H7 (cell line): ENCODE data around the gene SEC24C. TPM values are rescaled to one million over a fixed set of nuclear protein-coding genes. Genes with fewer than 3 reads are reported as not detected.
"Not testable (repeated sequence)": the region's sequence is repeated elsewhere in the genome, so short reads cannot be mapped to it uniquely, and the experiment has no call there.

Experiments
- DNase-seq: peaks from one replicate; pipeline ENCODE4 v3.0.0; 2012
- H3K27me3 ChIP-seq: 2 replicates; pipeline ENCODE4 v1.6.0; 2011; ENCODE audit warnings: mild to moderate bottlenecking, low read length; ENCODE audit not compliant: control insufficient read depth, insufficient read depth
- H3K36me3 ChIP-seq: replicated peaks from 2 replicates; pipeline ENCODE4 v1.5.1; 2011; ENCODE audit warnings: low read length; ENCODE audit not compliant: control insufficient read depth, insufficient read depth
- H3K4me3 ChIP-seq: 2 replicates; pipeline ENCODE4 v1.5.1; 2011; ENCODE audit warnings: low read depth, mild to moderate bottlenecking, control low read depth, low read length, moderate library complexity; ENCODE audit not compliant: insufficient read depth
- total RNA-seq: library from RNA; depleted of rRNA; stranded (reverse); fragments of >200 nt; shearing (Covaris generic); gene quantifications from 2 replicates; pipeline ENCODE4 v1.2.3, GENCODE V29; 2014

The SEC24C gene
- total RNA-seq, 1 experiment from 2014 or later, result 84.2 TPM

DNA sequence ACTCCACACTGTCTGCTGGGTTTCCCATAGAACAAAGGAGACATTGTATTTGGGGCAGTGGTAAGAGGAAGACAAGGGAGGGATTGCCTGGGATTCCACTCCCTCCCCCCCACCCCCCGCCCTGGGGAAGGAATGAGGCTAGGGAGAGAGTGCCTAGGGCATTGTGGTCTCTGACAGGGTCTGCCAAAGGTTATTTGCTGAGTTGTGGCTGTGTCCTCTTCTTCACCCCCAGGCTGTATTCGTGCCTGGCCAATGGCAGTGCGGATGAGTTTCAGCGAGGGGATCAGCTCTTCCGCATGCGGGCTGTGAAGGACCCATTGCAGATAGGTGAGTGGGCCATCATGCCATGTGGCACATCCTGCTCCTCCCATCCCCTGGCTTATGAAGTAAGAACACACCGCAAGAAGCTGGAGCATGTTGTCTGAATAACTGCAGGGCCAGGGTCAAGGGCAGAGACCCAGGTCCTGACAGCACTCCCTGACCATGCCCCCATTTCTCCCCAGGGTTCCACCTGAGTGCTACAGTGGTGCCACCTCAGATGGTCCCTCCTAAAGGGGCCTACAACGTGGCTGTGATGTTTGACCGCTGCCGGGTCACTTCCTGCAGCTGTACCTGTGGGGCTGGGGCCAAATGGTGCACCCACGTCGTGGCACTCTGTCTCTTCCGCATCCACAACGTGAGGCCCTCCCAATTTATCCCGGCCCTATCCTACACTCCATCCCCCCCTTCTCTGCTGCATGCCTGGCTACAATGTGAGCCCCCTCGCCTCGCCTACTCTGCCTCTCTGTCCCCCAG, 44.9 kb downstream of the SEC24C start:
- H3K27me3 ChIP-seq, result no peaks in the 10 kb centered on the region
- DNase-seq, result peak; percentile 17
- peaks cover 9% of the 10 kb centered on the region for H3K36me3 ChIP-seq
- no peak overlapping the region for H3K4me3 ChIP-seq

DNA sequence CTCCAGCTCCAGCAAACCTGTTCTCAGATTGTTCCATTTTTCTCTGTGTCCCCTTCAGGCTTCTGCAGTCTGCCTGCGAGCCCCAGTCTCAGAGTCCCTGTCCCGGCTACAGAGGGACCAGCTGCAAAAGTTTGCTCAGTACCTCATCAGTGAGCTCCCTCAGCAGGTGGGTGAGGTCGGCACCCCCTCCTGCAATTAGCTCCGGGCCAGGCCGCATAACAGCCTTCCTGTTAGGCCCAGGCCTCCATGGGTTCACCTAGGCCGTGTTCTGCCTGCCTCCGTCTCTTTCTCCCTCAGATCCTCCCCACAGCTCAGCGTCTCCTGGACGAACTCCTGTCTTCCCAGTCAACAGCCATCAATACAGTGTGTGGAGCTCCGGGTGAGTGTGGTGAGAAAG, 45.5 kb downstream of the SEC24C start:
- H3K36me3 ChIP-seq, result peaks cover 10% of the 10 kb centered on the region
- DNase-seq, result no peak
- H3K27me3 ChIP-seq, result no peaks in the 10 kb centered on the region
- H3K4me3 ChIP-seq, result no peak overlapping the region

DNA sequence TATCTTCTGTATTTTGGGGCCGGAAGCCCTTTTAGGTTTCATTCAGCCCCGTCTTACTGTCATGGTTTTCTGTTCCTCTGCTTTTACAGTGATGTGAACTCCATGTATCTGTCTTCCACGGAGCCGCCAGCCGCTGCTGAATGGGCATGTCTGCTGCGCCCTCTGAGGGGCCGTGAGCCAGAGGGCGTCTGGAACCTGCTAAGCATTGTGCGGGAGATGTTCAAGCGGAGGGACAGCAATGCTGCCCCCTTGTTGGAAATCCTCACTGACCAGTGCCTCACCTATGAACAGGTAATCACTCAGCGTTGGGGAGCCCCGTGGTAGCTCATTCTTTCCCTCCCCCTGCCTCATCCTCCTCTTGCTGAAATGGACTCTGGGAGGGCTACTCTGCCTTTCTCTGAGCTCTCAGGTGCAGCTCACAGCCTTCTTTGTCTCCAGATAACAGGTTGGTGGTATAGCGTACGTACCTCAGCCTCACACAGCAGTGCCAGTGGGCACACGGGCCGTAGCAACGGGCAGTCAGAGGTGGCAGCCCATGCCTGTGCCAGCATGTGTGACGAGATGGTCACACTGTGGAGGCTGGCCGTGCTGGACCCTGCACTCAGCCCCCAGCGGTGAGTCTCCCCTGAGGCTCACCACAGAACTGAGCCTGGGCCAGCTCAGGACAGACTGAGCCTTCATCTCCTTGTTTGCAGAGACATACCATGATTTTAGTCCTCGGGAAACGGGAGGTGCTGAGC, 46.9 kb downstream of the SEC24C start:
- Histone ChIP-seq H3K4me3 (no peak overlapping the region), H3K36me3 (peaks cover 12% of the 10 kb centered on the region), H3K27me3 (no peaks in the 10 kb centered on the region)
- no peak for DNase-seq

DNA sequence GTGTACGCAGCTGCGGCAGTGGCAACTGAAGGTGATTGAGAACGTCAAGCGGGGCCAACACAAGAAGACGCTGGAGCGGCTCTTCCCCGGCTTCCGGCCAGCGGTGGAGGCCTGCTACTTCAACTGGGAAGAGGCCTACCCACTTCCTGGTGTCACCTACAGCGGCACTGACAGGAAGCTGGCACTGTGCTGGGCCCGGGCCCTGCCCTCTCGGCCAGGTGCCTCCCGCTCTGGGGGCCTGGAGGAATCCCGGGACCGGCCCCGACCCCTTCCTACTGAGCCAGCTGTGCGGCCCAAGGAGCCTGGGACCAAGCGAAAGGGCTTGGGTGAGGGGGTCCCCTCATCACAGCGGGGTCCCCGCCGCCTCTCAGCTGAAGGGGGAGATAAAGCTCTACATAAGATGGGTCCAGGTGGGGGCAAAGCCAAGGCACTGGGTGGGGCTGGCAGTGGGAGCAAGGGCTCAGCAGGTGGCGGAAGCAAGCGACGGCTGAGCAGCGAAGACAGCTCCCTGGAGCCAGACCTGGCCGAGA, 47.8 kb downstream of the SEC24C start:
- peaks cover 13% of the 10 kb centered on the region for H3K36me3 ChIP-seq
- H3K4me3 ChIP-seq, result no peak overlapping the region
- H3K27me3 ChIP-seq, result no peaks in the 10 kb centered on the region
- peak; percentile 47 for DNase-seq

DNA sequence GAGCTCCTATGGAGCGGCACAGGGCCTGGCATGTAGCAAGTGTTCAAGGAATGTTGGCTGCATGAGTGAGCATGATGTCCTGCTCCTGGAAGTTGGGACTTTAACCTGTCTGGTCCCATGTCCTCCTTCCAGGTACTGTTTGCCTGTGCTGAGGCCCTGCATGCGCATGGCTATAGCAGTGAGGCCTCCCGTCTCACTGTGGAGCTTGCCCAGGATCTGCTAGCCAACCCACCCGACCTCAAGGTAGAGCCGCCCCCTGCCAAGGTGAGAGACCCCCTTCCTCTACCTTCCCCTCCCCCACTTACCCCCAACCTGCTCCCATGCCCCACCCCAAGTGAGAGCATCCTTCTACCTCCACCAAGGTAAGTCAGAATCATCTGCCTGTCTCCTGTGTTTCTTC, 49.3 kb downstream of the SEC24C start:
- H3K4me3 ChIP-seq, result no peak overlapping the region
- H3K36me3 ChIP-seq, result peaks cover 13% of the 10 kb centered on the region
- H3K27me3 ChIP-seq, result no peaks in the 10 kb centered on the region
- DNase-seq, result no peak

DNA sequence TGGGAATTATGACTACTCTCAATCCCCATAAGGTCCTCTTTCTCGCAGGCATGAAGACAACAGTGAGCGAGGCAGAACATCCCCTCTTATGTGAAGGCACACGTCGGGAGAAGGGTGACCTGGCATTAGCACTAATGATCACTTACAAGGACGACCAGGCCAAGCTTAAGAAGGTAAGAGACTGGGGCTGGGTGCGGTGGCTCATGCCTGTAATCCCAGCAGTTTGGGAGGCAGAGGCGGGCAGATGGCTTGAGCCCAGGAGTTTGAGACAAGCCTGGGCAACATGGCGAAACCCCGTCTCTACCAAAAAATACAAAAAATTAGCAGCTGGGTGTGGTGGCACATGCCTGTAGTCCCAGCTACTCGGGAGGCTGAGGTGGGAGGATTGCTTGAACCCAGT, 51.3 kb downstream of the SEC24C start:
- H3K36me3 ChIP-seq, result peaks cover 12% of the 10 kb centered on the region
- H3K4me3 ChIP-seq, DNase-seq, H3K27me3 ChIP-seq: not testable (repeated sequence)

DNA sequence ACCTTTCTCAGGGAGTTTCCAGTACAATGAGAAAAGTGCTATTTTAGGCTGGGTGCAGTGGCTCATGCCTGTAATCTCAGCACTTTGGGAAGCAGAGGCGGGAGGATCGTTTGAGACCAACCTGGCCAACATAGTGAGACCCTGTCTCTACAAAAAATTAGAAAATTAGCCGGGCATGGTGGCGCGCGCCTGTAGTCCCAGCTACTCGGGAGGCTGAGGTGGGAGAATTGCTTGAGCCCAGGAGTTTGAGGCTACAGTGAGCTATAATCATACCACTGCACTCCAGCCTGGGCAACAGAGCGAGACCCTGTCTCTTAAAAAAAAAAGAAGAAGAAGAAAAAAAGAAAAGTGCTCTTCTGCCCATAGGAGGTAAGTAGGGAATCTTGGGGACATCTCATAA, 51.9 kb downstream of the SEC24C start:
- peaks cover 12% of the 10 kb centered on the region for H3K36me3 ChIP-seq

DNA sequence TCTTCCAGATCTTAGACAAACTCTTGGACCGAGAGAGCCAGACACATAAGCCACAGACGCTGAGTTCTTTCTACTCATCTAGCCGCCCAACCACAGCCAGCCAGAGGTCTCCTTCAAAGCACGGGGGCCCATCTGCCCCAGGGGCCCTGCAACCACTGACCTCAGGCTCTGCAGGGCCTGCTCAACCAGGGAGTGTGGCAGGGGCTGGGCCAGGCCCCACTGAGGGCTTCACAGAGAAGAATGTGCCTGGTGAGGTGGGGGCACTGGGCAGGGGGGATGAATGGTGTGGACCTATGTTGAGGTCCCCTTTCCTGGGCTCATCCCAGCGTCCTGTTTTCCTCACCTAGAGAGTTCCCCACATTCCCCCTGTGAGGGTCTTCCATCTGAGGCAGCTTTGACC, 52.6 kb downstream of the SEC24C start:
- H3K4me3 ChIP-seq, result no peak overlapping the region
- no peak for DNase-seq

More for the DNA sequence above, 51.9 kb downstream of the SEC24C start:
- DNase-seq, H3K27me3 ChIP-seq, H3K4me3 ChIP-seq: not testable (repeated sequence)

DNA sequence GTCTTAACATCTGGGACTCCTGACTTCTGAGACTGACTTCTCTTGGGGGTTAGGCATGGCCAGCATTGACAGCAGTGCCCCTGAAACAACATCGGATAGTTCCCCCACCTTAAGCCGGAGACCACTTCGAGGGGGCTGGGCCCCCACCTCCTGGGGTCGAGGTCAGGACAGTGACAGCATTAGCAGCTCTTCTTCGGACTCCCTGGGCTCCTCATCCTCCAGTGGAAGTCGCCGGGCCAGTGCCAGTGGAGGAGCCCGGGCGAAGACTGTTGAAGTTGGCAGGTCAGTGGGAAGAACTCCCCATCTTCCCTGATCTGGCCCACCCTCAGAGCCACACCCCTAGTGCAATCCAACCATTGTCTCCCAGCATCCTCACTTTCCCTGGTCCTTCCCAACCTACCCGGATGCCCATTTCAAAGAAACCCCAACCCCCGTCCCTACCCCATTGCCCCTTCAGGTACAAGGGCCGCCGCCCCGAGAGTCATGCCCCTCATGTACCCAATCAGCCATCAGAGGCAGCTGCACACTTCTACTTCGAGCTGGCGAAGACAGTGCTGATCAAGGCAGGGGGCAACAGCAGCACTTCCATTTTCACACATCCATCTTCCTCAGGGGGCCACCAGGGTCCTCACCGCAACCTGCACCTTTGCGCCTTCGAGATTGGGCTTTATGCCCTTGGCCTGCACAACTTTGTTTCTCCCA, 53.3 kb downstream of the SEC24C start:
- H3K27me3 ChIP-seq, result no peaks in the 10 kb centered on the region
- no peak overlapping the region for H3K4me3 ChIP-seq
- DNase-seq, result no peak
- peaks cover 17% of the 10 kb centered on the region for H3K36me3 ChIP-seq

More for the DNA sequence above, 52.6 kb downstream of the SEC24C start:
- Histone ChIP-seq H3K36me3 (peaks cover 14% of the 10 kb centered on the region), H3K27me3 (no peaks in the 10 kb centered on the region)

DNA sequence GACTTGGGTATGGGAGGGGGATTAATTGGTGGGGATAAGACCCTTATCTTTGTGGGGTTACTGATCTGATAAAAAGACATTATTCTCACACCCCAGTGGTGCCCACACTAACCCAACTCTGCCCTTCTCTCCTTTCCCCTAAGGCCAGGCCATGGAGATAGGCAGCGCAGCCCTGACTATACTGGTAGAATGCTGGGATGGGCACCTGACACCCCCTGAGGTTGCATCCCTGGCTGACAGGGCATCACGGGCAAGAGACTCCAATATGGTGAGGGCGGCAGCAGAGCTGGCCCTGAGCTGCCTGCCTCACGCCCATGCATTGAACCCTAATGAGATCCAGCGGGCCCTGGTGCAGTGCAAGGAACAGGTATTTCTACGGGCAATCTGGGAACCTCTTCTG, 53.9 kb downstream of the SEC24C start:
- peaks cover 23% of the 10 kb centered on the region for H3K36me3 ChIP-seq
- no peak overlapping the region for H3K4me3 ChIP-seq
- DNase-seq, result no peak
- H3K27me3 ChIP-seq, result no peaks in the 10 kb centered on the region

DNA sequence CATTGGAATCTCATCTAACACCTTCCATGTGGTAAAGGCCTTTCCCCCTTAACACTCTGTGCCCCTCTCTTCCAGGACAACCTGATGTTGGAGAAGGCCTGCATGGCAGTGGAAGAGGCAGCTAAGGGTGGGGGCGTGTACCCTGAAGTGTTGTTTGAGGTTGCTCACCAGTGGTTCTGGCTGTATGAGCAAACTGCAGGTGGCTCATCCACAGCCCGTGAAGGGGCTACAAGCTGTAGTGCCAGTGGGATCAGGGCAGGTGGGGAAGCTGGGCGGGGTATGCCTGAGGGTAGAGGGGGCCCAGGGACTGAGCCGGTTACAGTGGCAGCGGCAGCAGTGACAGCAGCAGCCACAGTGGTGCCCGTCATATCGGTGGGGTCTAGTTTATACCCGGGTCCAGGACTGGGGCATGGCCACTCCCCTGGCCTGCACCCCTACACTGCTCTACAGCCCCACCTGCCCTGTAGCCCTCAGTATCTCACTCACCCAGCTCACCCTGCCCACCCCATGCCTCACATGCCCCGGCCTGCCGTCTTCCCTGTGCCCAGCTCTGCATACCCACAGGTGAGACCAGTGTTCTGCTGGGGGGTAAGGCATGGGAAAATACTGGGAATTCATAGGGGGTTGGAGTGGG, 54.9 kb downstream of the SEC24C start:
- DNase-seq, result no peak
- no peak overlapping the region for H3K4me3 ChIP-seq
- H3K27me3 ChIP-seq, result no peaks in the 10 kb centered on the region
- peaks cover 29% of the 10 kb centered on the region for H3K36me3 ChIP-seq

DNA sequence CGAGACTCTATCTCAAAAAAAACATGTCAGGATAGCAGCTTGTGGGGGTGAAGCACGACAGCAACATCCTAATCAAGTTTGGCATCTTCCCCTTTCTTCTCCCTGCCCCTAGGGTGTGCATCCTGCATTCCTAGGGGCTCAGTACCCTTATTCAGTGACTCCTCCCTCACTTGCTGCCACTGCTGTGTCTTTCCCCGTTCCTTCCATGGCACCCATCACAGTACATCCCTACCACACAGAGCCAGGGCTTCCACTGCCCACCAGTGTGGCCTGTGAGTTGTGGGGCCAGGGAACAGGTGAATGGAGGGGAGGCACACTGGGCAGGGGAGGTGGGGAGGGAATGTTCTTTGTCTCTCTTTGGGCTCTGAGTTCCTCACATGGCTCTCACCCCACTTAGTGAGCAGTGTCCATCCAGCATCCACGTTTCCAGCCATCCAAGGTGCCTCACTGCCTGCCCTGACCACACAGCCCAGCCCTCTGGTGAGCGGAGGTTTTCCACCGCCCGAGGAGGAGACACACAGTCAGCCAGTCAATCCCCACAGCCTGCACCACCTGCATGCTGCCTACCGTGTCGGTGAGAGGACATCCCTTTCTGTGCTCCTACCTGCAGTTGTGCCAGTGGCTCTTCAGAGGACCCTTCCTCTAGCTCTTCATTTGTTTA, 55.9 kb downstream of the SEC24C start:
- DNase-seq, result no peak
- Histone ChIP-seq H3K36me3 (peaks cover 28% of the 10 kb centered on the region), H3K4me3 (no peak overlapping the region), H3K27me3 (no peaks in the 10 kb centered on the region)

DNA sequence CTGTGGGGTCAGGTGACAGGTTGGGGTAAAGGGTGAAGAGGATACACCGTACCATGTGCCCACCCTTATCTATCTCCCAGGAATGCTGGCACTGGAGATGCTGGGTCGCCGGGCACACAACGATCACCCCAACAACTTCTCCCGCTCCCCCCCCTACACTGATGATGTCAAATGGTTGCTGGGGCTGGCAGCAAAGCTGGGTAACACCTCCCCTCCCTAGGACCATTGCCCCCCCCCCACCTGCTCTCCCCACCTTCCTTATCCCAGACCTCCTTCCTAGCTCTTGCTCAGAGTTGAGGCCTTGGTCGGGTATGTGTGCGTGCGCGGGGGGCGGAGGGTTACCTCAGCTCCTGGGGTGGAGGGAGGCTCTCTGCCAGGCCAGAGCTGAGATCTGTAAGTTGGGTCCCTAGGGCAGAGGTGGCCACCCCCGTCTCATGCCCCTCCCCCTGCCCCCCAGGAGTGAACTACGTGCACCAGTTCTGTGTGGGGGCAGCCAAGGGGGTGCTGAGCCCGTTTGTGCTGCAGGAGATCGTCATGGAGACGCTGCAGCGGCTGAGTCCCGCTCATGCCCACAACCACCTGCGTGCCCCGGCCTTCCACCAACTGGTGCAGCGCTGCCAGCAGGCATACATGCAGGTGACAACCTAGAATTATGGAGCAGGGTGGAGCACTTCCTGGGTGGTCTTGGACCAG, 56.5 kb downstream of the SEC24C start:
- DNase-seq, result peak; percentile 46
- H3K4me3 ChIP-seq, result no peak overlapping the region
- peaks cover 31% of the 10 kb centered on the region for H3K36me3 ChIP-seq
- H3K27me3 ChIP-seq, result no peaks in the 10 kb centered on the region
